Ovary (tissue), 3 donors: ENCODE data around the gene TMEM8B.

Experiments
- CTCF ChIP-seq, 3 donors: fragments of 450-650 bp in 2 of 3; fragments of 200-600 bp in 1 of 3; IDR thresholded peaks; one replicate each; pipeline versions ENCODE4 v1.5.1 to v1.8.0; 2016 to 2022; ENCODE audit warnings: antibody characterized with exemption in 3 of 3, mild to moderate bottlenecking in 1 of 3
- EP300 ChIP-seq: sonication (generic); formaldehyde crosslinking; IDR thresholded peaks from one replicate; pipeline ENCODE4 v1.6.1; 2017; ENCODE audit warnings: antibody characterized with exemption
- POLR2A ChIP-seq: fragments of 450-650 bp; IDR thresholded peaks from one replicate; pipeline ENCODE4 v1.6.1; 2017; ENCODE audit warnings: antibody characterized with exemption, mild to moderate bottlenecking, moderate library complexity
- donor health status: DM: no; HTN: no; CAD: no.

GRCh38 chr9:35832814-35833213 is 3.8 kb downstream of the TMEM8B start:
- TF ChIP-seq CTCF (IDR thresholded peaks at IDR 0.05), result no peak
- no peak for TF ChIP-seq POLR2A
- TF ChIP-seq EP300, result no peak
